NCI-H1105 (cell line): ENCODE data around the gene COX8C.
"Not testable (repeated sequence)": the region's sequence is repeated elsewhere in the genome, so short reads cannot be mapped to it uniquely, and the experiment has no call there.

Experiments
- DNase-seq: peaks from one replicate; lab custom pipeline; 2025; lab: John Stamatoyannopoulos, UW

Gene COX8C

GRCh38 chr14:93369713-93370266, 22.8 kb downstream of the COX8C start:
- DNase-seq, result no peak

GRCh38 chr14:93375673-93376156, 28.7 kb downstream of the COX8C start:
- no peak for DNase-seq

- no peak for DNase-seq
Observed at GRCh38 chr14:93379831-93380230, 32.8 kb downstream of the COX8C start.

- DNase-seq, result no peak
Observed at GRCh38 chr14:93381644-93382043, 34.7 kb downstream of the COX8C start.

- DNase-seq, result not testable (repeated sequence)
Observed at GRCh38 chr14:93384256-93384655, 37.3 kb downstream of the COX8C start.

GRCh38 chr14:93395231-93395630, 48.2 kb downstream of the COX8C start:
- no peak for DNase-seq

- DNase-seq, result no peak
Observed at GRCh38 chr14:93396456-93396855, 49.5 kb downstream of the COX8C start.
